Activated T-cell treated with anti-CD3 and anti-CD28 coated beads for 1 hour (primary cell): ENCODE results near the gene NDUFA12.

Source experiments
- DNase-seq: peaks from one replicate; pipeline ENCODE4 v3.0.0-alpha.2; 2020; ENCODE audit warnings: low read depth

The NDUFA12 gene

GRCh38 chr12:94940771-94941170 is 62.7 kb downstream of the NDUFA12 start:
- DNase-seq: no peak

DNA sequence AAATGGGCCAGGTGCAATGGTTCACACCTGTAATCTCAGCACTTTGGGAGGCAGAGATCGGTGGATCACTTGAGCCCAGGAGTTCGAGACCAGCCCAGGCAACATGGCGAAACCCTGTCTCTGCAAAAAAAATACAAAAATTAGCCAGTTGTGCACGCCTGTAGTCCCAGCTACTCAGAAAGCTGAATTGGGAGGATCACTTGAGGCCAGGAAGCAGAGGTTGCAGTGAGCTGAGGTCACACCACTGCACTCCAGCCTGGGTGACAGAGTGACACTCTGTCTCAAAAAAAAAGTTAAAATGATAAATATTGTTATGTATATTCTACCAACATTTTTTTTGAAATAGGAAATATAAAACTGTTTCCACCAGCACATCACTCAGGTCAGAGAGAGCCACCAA is 64.9 kb downstream of the NDUFA12 start:
- DNase-seq: no peak

- DNase-seq: no peak
Measured at GRCh38 chr12:94930772-94931171, 72.7 kb downstream of the NDUFA12 start.

DNA sequence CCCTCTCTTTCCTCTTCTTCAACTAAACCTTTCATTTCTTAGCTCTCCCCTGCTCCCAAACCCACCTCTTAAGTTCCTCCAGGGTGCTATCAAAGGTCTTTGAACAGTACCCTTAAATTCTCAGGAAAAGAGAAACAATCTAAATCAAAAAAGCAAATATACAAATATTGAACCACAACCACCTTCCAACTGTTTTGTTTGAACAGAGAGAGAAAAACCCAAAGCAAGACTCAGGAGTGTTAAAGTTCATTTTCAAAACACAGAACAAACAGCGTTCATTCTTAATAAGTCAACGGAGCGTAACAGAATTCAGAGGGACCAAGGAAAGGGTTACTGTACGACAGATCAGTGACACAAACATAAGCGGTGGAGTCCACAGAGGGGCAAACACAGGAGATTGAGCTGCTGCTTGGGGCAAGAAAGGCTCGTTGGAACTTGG is 73.3 kb downstream of the NDUFA12 start:
- DNase-seq: no peak

DNA sequence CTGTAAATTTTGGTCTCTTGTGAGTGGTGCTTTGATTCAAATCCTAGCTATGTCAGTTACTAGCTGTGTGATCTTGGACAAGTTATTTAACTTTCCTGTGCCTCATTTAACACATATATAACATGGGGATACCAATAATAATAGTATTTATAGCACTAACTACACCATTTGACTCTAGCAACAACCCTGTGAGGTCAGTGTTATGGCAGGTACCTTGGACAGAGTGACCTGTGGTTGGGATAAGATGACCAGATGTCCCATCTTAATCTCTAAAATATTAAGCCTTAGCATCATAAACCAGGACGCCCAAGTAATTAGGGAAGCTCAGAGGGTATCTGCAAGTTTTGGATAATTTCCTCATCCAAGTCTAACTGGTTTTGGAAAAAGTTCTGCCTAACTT is 73.7 kb downstream of the NDUFA12 start:
- DNase-seq: no peak

- DNase-seq: no peak
Measured at GRCh38 chr12:94925729-94926128, 77.8 kb downstream of the NDUFA12 start.

GRCh38 chr12:94925206-94925605 is 78.3 kb downstream of the NDUFA12 start:
- no peak for DNase-seq

GRCh38 chr12:94922561-94922960 is 80.9 kb downstream of the NDUFA12 start:
- DNase-seq: no peak
